Measurements from ENCODE around the gene ETV4. TPM values are rescaled to one million over a fixed set of nuclear protein-coding genes. Genes with fewer than 3 reads are reported as not detected.

The ETV4 gene
- total and polyA plus RNA-seq, 2 donors from 2014 or later: 2.5 to 6.8 TPM

DNA sequence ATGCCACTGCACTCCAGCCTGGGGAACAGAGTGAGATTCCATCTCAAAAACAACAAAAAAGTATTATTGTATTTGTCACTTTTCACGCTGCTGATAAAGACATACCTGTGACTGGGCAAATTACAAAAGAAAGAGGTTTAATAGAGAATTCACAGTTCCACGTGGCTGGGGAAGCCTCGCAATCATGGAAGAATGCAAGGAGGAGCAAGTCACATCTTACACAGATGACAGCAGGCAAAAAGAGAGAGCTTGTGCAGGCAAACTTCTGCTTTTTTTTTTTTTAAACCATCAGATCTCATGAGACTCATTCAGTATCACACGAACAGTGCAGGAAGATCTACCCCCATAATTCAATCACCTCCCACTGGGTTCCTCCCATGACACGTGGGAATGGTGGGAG, 41.5 kb upstream of the ETV4 start:
- Histone ChIP-seq H3K4me3 (ENCODE audit: low read length in 3 of 3) (no peak overlapping the region), H3K27me3 (ENCODE audit: control insufficient read depth, insufficient read depth, low read length) (no peaks in the 10 kb centered on the region), H3K36me3 (ENCODE audit: control insufficient read depth in 2 of 3, insufficient read depth in 3 of 3, low read length in 3 of 3) (no peaks in the 10 kb centered on the region), H3K27ac (ENCODE audit: low read depth in 2 of 2, low read length in 2 of 2) (no peak overlapping the region), H3K9me3 (ENCODE audit: control insufficient read depth in 2 of 3, insufficient read depth in 1 of 3, low read length in 3 of 3) (no peaks in the 10 kb centered on the region), H3K9ac (ENCODE audit: low read length in 3 of 3) (no peak overlapping the region), H3K4me1 (ENCODE audit: control insufficient read depth in 2 of 3, insufficient read depth in 2 of 3, low read depth in 1 of 3, low read length in 3 of 3) (peaks cover 0 to 8% (median 3%) of the 10 kb centered on the region in 3 donors)
- DNase-seq (no peak), FAIRE-seq (no peak)
- intact Hi-C loops (cut with DNase I): no loop called here
- TF ChIP-seq, protein P1, sequence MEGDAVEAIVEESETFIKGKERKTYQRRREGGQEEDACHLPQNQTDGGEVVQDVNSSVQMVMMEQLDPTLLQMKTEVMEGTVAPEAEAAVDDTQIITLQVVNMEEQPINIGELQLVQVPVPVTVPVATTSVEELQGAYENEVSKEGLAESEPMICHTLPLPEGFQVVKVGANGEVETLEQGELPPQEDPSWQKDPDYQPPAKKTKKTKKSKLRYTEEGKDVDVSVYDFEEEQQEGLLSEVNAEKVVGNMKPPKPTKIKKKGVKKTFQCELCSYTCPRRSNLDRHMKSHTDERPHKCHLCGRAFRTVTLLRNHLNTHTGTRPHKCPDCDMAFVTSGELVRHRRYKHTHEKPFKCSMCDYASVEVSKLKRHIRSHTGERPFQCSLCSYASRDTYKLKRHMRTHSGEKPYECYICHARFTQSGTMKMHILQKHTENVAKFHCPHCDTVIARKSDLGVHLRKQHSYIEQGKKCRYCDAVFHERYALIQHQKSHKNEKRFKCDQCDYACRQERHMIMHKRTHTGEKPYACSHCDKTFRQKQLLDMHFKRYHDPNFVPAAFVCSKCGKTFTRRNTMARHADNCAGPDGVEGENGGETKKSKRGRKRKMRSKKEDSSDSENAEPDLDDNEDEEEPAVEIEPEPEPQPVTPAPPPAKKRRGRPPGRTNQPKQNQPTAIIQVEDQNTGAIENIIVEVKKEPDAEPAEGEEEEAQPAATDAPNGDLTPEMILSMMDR (IDR thresholded peaks at IDR 0.05; ENCODE audit: borderline replicate concordance, extremely low read depth, insufficient read depth): no peak

DNA sequence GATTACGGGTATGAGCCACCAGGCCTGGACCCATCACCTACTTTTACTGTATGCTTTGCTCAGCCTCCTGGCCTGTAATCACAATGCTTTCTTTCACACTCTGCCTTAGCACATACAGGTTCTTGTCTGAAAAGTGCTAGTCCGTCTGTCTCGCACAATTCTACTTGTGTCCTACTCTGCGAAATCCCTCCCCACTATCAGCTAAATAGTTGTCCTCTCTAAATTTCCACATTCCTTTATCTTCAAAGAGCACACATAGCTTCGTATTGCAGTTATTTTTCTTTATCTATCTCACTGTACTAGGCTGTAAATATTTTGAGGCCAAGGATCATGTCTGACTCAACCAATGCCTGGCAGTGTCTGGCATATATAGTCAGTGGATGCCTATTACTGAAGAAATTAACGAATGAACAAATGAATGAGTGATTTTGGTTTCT, 38.5 kb upstream of the ETV4 start:
- TF ChIP-seq, protein P1 (IDR thresholded peaks at IDR 0.05; ENCODE audit: borderline replicate concordance, extremely low read depth, insufficient read depth): no peak
- no peaks in the 10 kb centered on the region for H3K9me3 ChIP-seq (ENCODE audit: control insufficient read depth in 2 of 3, insufficient read depth in 1 of 3, low read length in 3 of 3)
- no peaks in the 10 kb centered on the region for H3K27me3 ChIP-seq (ENCODE audit: control insufficient read depth, insufficient read depth, low read length)
- H3K9ac ChIP-seq (ENCODE audit: low read length in 3 of 3): no peak overlapping the region
- no peaks in the 10 kb centered on the region for H3K36me3 ChIP-seq (ENCODE audit: control insufficient read depth in 2 of 3, insufficient read depth in 3 of 3, low read length in 3 of 3)
- DNase-seq: no peak
- intact Hi-C loops (cut with DNase I): no loop called here
- H3K27ac ChIP-seq (ENCODE audit: low read depth in 2 of 2, low read length in 2 of 2): no peak overlapping the region
- no peak overlapping the region for H3K4me3 ChIP-seq (ENCODE audit: low read length in 3 of 3)
- H3K4me1 ChIP-seq (ENCODE audit: control insufficient read depth in 2 of 3, insufficient read depth in 2 of 3, low read depth in 1 of 3, low read length in 3 of 3): peaks cover under 1 to 6% (median 3%) of the 10 kb centered on the region in 3 donors
- FAIRE-seq: no peak

DNA sequence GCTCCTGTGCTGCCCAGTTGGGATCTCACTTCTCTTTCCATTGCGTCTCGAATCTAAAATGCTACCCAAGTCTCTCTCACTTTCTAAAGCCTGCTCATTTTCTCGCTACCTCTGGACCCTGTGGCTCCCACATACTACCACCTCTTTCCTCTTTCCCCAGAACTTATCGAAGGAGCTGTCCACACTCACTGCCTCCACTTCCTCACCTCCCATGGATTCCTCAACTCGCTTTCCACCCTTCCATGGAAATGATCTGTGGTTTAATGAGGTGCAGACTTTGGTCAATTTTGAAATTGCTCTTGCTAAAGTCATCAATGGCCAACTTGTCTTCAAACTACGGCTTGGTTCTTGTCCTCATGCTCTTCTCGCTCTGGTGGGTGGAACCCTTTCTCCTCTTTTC, 37.2 kb upstream of the ETV4 start:
- Histone ChIP-seq H3K9ac (ENCODE audit: low read length in 3 of 3) (no peak overlapping the region), H3K27me3 (ENCODE audit: control insufficient read depth, insufficient read depth, low read length) (no peaks in the 10 kb centered on the region), H3K36me3 (ENCODE audit: control insufficient read depth in 2 of 3, insufficient read depth in 3 of 3, low read length in 3 of 3) (no peaks in the 10 kb centered on the region), H3K4me1 (ENCODE audit: control insufficient read depth in 2 of 3, insufficient read depth in 2 of 3, low read depth in 1 of 3, low read length in 3 of 3) (peaks cover 3 to 6% (median 4%) of the 10 kb centered on the region in 3 donors), H3K27ac (ENCODE audit: low read depth in 2 of 2, low read length in 2 of 2) (no peak overlapping the region), H3K9me3 (ENCODE audit: control insufficient read depth in 2 of 3, insufficient read depth in 1 of 3, low read length in 3 of 3) (no peaks in the 10 kb centered on the region), H3K4me3 (ENCODE audit: low read length in 3 of 3) (no peak overlapping the region)
- FAIRE-seq: no peak
- DNase-seq: no peak
- TF ChIP-seq, protein P1 (IDR thresholded peaks at IDR 0.05; ENCODE audit: borderline replicate concordance, extremely low read depth, insufficient read depth): no peak
- intact Hi-C loops (cut with DNase I): no loop called here

DNA sequence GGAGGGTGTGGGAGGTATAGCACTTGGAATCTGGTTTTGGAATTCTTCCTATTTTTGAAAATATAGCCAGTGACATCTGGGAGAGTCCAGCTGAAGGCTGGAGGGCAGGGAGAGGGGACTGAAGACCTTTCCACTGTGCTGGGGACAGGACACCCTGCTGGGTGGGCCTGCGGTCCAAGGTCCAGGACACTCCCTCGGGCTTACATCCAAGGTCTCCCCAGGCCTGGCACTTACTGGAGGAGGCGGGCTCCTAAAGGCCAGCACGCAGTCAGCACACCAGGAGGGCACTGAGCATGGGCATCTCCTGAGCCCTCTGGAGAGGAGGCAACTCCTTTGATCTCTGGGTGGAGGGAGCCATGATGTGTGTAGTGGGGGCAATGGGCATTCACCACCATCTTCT, 35.5 kb upstream of the ETV4 start:
- H3K4me3 ChIP-seq (ENCODE audit: low read length in 3 of 3): no peak overlapping the region
- no peak for FAIRE-seq
- intact Hi-C loops (cut with DNase I): no loop called here
- H3K9ac ChIP-seq (ENCODE audit: low read length in 3 of 3): no peak overlapping the region
- no peak overlapping the region for H3K27ac ChIP-seq (ENCODE audit: low read depth in 2 of 2, low read length in 2 of 2)
- no peaks in the 10 kb centered on the region for H3K9me3 ChIP-seq (ENCODE audit: control insufficient read depth in 2 of 3, insufficient read depth in 1 of 3, low read length in 3 of 3)
- H3K36me3 ChIP-seq (ENCODE audit: control insufficient read depth in 2 of 3, insufficient read depth in 3 of 3, low read length in 3 of 3): no peaks in the 10 kb centered on the region
- no peaks in the 10 kb centered on the region for H3K27me3 ChIP-seq (ENCODE audit: control insufficient read depth, insufficient read depth, low read length)
- H3K4me1 ChIP-seq (ENCODE audit: control insufficient read depth in 2 of 3, insufficient read depth in 2 of 3, low read depth in 1 of 3, low read length in 3 of 3): peaks cover 3 to 5% (median 4%) of the 10 kb centered on the region in 3 donors
- no peak for DNase-seq
- TF ChIP-seq, protein P1 (IDR thresholded peaks at IDR 0.05; ENCODE audit: borderline replicate concordance, extremely low read depth, insufficient read depth): no peak

All from kidney (tissue), 14 donors.